Stimulated activated CD4-positive, alpha-beta T cell treated with anti-CD3 and anti-CD28 coated beads, Interleukin-1b, Interleukin-23, amount 100 ng/mL, for 1 hour (primary cell): ENCODE results near the gene IGF2.
"Not testable (repeated sequence)": the region's sequence is repeated elsewhere in the genome, so short reads cannot be mapped to it uniquely, and the experiment has no call there.

Source experiments
- DNase-seq, 2 donors: peaks; one replicate each; pipeline ENCODE4 v3.0.0-alpha.2; 2020; ENCODE audit warnings: low read depth in 2 of 2

IGF2 gene

GRCh38 chr11:2136952-2137201, 2.3 kb downstream of the IGF2 start:
- no peak for DNase-seq

- DNase-seq: no peak
Measured at GRCh38 chr11:2136209-2136951, 2.8 kb downstream of the IGF2 start.

GRCh38 chr11:2135648-2136201, 3.5 kb downstream of the IGF2 start:
- DNase-seq: no peak

GRCh38 chr11:2135018-2135569, 4.1 kb downstream of the IGF2 start:
- no peak for DNase-seq

GRCh38 chr11:2134022-2135010, 4.9 kb downstream of the IGF2 start:
- no peak for DNase-seq

- no peak for DNase-seq
Measured at GRCh38 chr11:2133241-2134021, 5.8 kb downstream of the IGF2 start.

GRCh38 chr11:2132874-2133240, 6.3 kb downstream of the IGF2 start:
- no peak for DNase-seq

- no peak for DNase-seq
Measured at GRCh38 chr11:2132246-2132645, 6.9 kb downstream of the IGF2 start.

GRCh38 chr11:2131371-2132236, 7.6 kb downstream of the IGF2 start:
- no peak for DNase-seq

- DNase-seq: no peak
Measured at GRCh38 chr11:2130881-2131352, 8.3 kb downstream of the IGF2 start.

GRCh38 chr11:2129699-2130366, 9.4 kb downstream of the IGF2 start:
- DNase-seq: no peak

GRCh38 chr11:2129308-2129698, 9.9 kb downstream of the IGF2 start:
- no peak for DNase-seq

GRCh38 chr11:2128511-2129307, 10.5 kb downstream of the IGF2 start:
- no peak for DNase-seq

- DNase-seq: no peak
Measured at GRCh38 chr11:2128130-2128510, 11.1 kb downstream of the IGF2 start.

GRCh38 chr11:2127482-2128129, 11.6 kb downstream of the IGF2 start:
- no peak for DNase-seq

GRCh38 chr11:2126520-2127085, 12.6 kb downstream of the IGF2 start:
- no peak for DNase-seq

GRCh38 chr11:2124736-2125484, 14.3 kb downstream of the IGF2 start:
- DNase-seq: not testable (repeated sequence)

- DNase-seq: no peak
Measured at GRCh38 chr11:2123628-2123960, 15.6 kb downstream of the IGF2 start.
